GM12878 (cell line): ENCODE results near the gene PPP2R5D. TPM values are rescaled to one million over a fixed set of nuclear protein-coding genes. Genes with fewer than 3 reads are reported as not detected.
A peak's percentile ranks its signal among the peaks of the same experiment; 100 is the strongest.

Source experiments
- BHLHE40 ChIP-seq, 2 experiments: fragments of 450-650 bp in 1 of 2; IDR thresholded peaks; 2 replicates each; pipeline ENCODE4 v1.6.1; 2011 to 2017; ENCODE audit warnings: low read depth in 2 of 2, borderline replicate concordance in 1 of 2, improper control_type of control experiment in 1 of 2, low read length in 1 of 2, mild to moderate bottlenecking in 1 of 2
- CHD1 ChIP-seq: IDR thresholded peaks from 2 replicates; pipeline ENCODE4 v1.6.1; 2012; ENCODE audit warnings: low read depth, low read length, improper control_type of control experiment
- CREB1 ChIP-seq: IDR thresholded peaks from 2 replicates; pipeline ENCODE4 v1.6.1; 2012; ENCODE audit warnings: low read depth, mild to moderate bottlenecking, inconsistent platforms
- CREM ChIP-seq: IDR thresholded peaks from 2 replicates; pipeline ENCODE4 v1.6.1; 2014; ENCODE audit warnings: antibody characterized with exemption, low read depth
- EP300 ChIP-seq, 2 experiments: fragments of 150-350 bp in 1 of 2; IDR thresholded peaks; 2 replicates each; pipeline ENCODE4 v1.6.1; 2011 to 2012; ENCODE audit warnings: low read depth in 2 of 2, low read length in 2 of 2, borderline replicate concordance in 1 of 2, improper control_type of control experiment in 1 of 2, inconsistent platforms in 1 of 2; ENCODE audit not compliant: control insufficient read depth in 1 of 2
- HDAC2 ChIP-seq: fragments of 200-600 bp; sonication (generic); IDR thresholded peaks from 2 replicates; pipeline ENCODE4 v1.6.1; 2017
- IRF4 ChIP-seq: IDR thresholded peaks from 2 replicates; pipeline ENCODE4 v1.6.1; 2011; ENCODE audit warnings: low read depth, low read length
- MYB ChIP-seq: fragments of 150-350 bp; IDR thresholded peaks from 2 replicates; pipeline ENCODE4 v1.6.1; 2014; ENCODE audit warnings: mild to moderate bottlenecking, low read depth, low read length, borderline replicate concordance
- MYC ChIP-seq: IDR thresholded peaks from 2 replicates; pipeline ENCODE4 v1.6.1; 2011; ENCODE audit warnings: mild to moderate bottlenecking, low read length, moderate library complexity, inconsistent platforms; ENCODE audit not compliant: insufficient read depth, insufficient replicate concordance, insufficient read length, severe bottlenecking
- NR2C2 ChIP-seq: IDR thresholded peaks from 2 replicates; pipeline ENCODE4 v1.6.1; 2011; ENCODE audit warnings: borderline replicate concordance, low read depth; ENCODE audit not compliant: control insufficient read depth, insufficient read length
- NRF1 ChIP-seq: conservative IDR thresholded peaks from 2 replicates; pipeline ENCODE4 v1.6.1; 2011; ENCODE audit warnings: mild to moderate bottlenecking, low read depth, low read length, improper control_type of control experiment
- SREBF1 ChIP-seq: IDR thresholded peaks from 2 replicates; pipeline ENCODE4 v1.6.1; 2012; ENCODE audit warnings: mild to moderate bottlenecking, low read length
- SUPT20H ChIP-seq: IDR thresholded peaks from 2 replicates; pipeline ENCODE4 v1.6.1; 2011; ENCODE audit warnings: low read depth, mild to moderate bottlenecking, low read length, moderate library complexity, borderline replicate concordance; ENCODE audit not compliant: control insufficient read depth
- SUZ12 ChIP-seq: fragments of 200-600 bp; sonication (generic); IDR thresholded peaks from one replicate; pipeline ENCODE4 v1.6.1; 2018; ENCODE audit warnings: antibody characterized with exemption, mild to moderate bottlenecking; ENCODE audit not compliant: unreplicated experiment
- ZNF274 ChIP-seq: IDR thresholded peaks from one replicate; pipeline ENCODE4 v1.8.0; 2011; ENCODE audit not compliant: insufficient read length, insufficient read depth
- ZSCAN29 ChIP-seq: fragments of 450-650 bp; IDR thresholded peaks from 2 replicates; pipeline ENCODE4 v1.6.1; 2017; ENCODE audit warnings: mild to moderate bottlenecking, moderate library complexity
- ZZZ3 ChIP-seq: IDR thresholded peaks from 2 replicates; pipeline ENCODE4 v1.6.1; 2011; ENCODE audit warnings: low read depth; ENCODE audit not compliant: control insufficient read depth, insufficient read length
- polyA plus RNA-seq, 11 experiments: library from polyadenylated mRNA; depleted of rRNA in 4 of 11; unstranded in 6 of 11; stranded (reverse) in 5 of 11; fragments of >200 nt; fragmentation: Nextera tagmentation in 4 of 11; fragmentation: Illumina TruSeq in 1 of 11; extraction: Ambion mirVana in 4 of 11; extraction: Trizol in 1 of 11; gene quantifications; 1 replicate in 1 of 11; 2 replicates in 10 of 11; pipeline versions ENCODE4 v1.2.1 to v1.2.3, GENCODE V29; 2011 to 2016; ENCODE audit warnings: inconsistent platforms in 2 of 11, missing spikeins in 2 of 11, low read depth in 1 of 11
- total RNA-seq, 4 experiments: library from RNA; depleted of rRNA in 3 of 4; stranded (reverse); fragments of >200 nt in 3 of 4; fragmentation: Illumina TruSeq in 1 of 4; extraction: Trizol in 1 of 4; gene quantifications; 2 replicates each; pipeline versions ENCODE4 v1.2.1 to v1.2.3, GENCODE V29; 2013 to 2021
- TF ChIP-seq, protein P1 (sequence below): fragments of 450-650 bp; IDR thresholded peaks from 2 replicates; pipeline ENCODE4 v1.6.1; 2017; ENCODE audit warnings: borderline replicate concordance
- TF ChIP-seq, protein P2 (sequence below): fragments of 450-650 bp; IDR thresholded peaks from 2 replicates; pipeline ENCODE4 v1.6.1; 2017; ENCODE audit warnings: antibody characterized with exemption, mild to moderate bottlenecking, moderate library complexity
- TF ChIP-seq, protein P3 (sequence below): IDR thresholded peaks from 2 replicates; pipeline ENCODE4 v1.6.1; 2011; ENCODE audit warnings: borderline replicate concordance, low read depth, mild to moderate bottlenecking, moderate library complexity, mixed read lengths, low read length; ENCODE audit not compliant: insufficient read depth; ENCODE audit errors: extremely low read length
- TF ChIP-seq, protein P4 (sequence below): fragments of 450-650 bp; IDR thresholded peaks from 2 replicates; pipeline ENCODE4 v1.6.1; 2018; ENCODE audit warnings: mild to moderate bottlenecking, low read depth, moderate library complexity; ENCODE audit not compliant: partially characterized antibody

Gene PPP2R5D
- total and polyA plus RNA-seq, 10 of the 15 experiments (the other 5 are each of a cell fraction or from before 2014, with no cell fraction given), result 1.5 to 59.0 (median 32.0) TPM

DNA sequence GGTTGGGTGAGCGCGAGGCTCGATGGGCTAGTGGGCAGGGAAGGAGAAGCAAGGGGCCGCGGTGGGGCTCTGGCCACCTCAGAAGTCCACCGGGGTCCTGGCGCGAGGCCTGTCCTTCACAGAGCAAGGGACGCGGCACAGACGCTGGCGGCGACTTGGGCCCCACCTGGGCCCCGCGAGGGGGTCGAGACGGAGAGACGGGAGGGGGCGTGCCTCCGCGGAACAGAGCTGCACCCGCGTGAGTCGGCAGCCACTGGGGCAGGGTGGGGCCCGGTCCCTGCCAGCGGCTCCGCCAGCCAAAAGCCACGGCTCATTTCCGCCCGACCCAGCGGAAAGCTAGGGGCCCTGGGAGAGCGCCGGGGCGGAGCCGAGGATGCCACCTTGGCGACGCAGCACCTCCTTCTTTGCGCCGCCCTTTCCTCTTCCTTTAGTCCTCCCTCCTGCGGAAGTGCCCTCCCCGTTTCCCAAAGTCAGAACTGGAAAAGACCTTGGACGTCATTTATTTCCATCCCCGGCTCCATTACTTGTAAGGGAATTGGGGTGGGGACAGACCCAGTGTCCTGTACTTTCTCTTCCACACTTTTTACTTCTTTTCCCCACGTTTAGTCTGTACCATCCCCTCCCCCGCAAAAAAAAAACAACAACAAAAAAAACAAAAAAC, 69.3 kb downstream of the PPP2R5D start, which contains the start of gene CUL7 (continued):
- TF ChIP-seq, protein P1, sequence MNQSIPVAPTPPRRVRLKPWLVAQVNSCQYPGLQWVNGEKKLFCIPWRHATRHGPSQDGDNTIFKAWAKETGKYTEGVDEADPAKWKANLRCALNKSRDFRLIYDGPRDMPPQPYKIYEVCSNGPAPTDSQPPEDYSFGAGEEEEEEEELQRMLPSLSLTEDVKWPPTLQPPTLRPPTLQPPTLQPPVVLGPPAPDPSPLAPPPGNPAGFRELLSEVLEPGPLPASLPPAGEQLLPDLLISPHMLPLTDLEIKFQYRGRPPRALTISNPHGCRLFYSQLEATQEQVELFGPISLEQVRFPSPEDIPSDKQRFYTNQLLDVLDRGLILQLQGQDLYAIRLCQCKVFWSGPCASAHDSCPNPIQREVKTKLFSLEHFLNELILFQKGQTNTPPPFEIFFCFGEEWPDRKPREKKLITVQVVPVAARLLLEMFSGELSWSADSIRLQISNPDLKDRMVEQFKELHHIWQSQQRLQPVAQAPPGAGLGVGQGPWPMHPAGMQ, result no peak
- TF ChIP-seq BHLHE40 (IDR thresholded peaks at IDR 0.05; ENCODE audit: borderline replicate concordance in 1 of 2, low read depth in 2 of 2, low read length in 1 of 2), result peak in 1 of 2 experiments; percentile 77; a peak in 2 of 4 replicates
- TF ChIP-seq IRF4, result no peak
- TF ChIP-seq SREBF1, result no peak
- TF ChIP-seq CREB1, result peak; percentile 77
- no peak for TF ChIP-seq ZNF274
- no peak; the same call in 1 of the 2 replicates for TF ChIP-seq NRF1
- TF ChIP-seq MYC, result no peak
- no peak for TF ChIP-seq ZZZ3
- TF ChIP-seq EP300 (IDR thresholded peaks at IDR 0.05; ENCODE audit: borderline replicate concordance in 1 of 2, control insufficient read depth in 1 of 2, low read depth in 2 of 2, low read length in 2 of 2), result 0 out of 4 replicates have a peak, but pooled peaks of 1 of the 2 experiments have one; percentile 15
- TF ChIP-seq, protein P2, sequence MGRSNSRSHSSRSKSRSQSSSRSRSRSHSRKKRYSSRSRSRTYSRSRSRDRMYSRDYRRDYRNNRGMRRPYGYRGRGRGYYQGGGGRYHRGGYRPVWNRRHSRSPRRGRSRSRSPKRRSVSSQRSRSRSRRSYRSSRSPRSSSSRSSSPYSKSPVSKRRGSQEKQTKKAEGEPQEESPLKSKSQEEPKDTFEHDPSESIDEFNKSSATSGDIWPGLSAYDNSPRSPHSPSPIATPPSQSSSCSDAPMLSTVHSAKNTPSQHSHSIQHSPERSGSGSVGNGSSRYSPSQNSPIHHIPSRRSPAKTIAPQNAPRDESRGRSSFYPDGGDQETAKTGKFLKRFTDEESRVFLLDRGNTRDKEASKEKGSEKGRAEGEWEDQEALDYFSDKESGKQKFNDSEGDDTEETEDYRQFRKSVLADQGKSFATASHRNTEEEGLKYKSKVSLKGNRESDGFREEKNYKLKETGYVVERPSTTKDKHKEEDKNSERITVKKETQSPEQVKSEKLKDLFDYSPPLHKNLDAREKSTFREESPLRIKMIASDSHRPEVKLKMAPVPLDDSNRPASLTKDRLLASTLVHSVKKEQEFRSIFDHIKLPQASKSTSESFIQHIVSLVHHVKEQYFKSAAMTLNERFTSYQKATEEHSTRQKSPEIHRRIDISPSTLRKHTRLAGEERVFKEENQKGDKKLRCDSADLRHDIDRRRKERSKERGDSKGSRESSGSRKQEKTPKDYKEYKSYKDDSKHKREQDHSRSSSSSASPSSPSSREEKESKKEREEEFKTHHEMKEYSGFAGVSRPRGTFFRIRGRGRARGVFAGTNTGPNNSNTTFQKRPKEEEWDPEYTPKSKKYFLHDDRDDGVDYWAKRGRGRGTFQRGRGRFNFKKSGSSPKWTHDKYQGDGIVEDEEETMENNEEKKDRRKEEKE, result no peak
- TF ChIP-seq, protein P3, sequence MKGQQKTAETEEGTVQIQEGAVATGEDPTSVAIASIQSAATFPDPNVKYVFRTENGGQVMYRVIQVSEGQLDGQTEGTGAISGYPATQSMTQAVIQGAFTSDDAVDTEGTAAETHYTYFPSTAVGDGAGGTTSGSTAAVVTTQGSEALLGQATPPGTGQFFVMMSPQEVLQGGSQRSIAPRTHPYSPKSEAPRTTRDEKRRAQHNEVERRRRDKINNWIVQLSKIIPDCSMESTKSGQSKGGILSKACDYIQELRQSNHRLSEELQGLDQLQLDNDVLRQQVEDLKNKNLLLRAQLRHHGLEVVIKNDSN, result no peak
- no peak for TF ChIP-seq SUPT20H
- no peak for TF ChIP-seq SUZ12
- TF ChIP-seq, protein P4, sequence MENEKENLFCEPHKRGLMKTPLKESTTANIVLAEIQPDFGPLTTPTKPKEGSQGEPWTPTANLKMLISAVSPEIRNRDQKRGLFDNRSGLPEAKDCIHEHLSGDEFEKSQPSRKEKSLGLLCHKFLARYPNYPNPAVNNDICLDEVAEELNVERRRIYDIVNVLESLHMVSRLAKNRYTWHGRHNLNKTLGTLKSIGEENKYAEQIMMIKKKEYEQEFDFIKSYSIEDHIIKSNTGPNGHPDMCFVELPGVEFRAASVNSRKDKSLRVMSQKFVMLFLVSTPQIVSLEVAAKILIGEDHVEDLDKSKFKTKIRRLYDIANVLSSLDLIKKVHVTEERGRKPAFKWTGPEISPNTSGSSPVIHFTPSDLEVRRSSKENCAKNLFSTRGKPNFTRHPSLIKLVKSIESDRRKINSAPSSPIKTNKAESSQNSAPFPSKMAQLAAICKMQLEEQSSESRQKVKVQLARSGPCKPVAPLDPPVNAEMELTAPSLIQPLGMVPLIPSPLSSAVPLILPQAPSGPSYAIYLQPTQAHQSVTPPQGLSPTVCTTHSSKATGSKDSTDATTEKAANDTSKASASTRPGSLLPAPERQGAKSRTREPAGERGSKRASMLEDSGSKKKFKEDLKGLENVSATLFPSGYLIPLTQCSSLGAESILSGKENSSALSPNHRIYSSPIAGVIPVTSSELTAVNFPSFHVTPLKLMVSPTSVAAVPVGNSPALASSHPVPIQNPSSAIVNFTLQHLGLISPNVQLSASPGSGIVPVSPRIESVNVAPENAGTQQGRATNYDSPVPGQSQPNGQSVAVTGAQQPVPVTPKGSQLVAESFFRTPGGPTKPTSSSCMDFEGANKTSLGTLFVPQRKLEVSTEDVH, result peak; percentile 78
- no peak for TF ChIP-seq HDAC2
- TF ChIP-seq CREM, result peak; percentile 41; the same call in 1 of the 2 replicates
- no peak for TF ChIP-seq NR2C2
- no peak for TF ChIP-seq MYB
- TF ChIP-seq CHD1, result no peak
- no peak for TF ChIP-seq ZSCAN29
